ENCODE data around the gene SCN5A.

The SCN5A gene

GRCh38 chr3:38650248-38650951 is 913 bp upstream of the SCN5A start:
- Mint-ChIP-seq H3K27ac (no peak overlapping the region), H3K4me1 (peaks cover 4% of the 10 kb centered on the region), H3K9me3 (no peaks in the 10 kb centered on the region), H3K27me3 (ENCODE audit: low read depth) (peaks cover 22% of the 10 kb centered on the region), H3K36me3 (ENCODE audit: low read depth) (no peaks in the 10 kb centered on the region), H3K4me3 (no peak overlapping the region)
- TF ChIP-seq CTCF (IDR thresholded peaks at IDR 0.05; ENCODE audit: unreplicated experiment in 3 of 3): no peak

- Mint-ChIP-seq H3K27me3 (ENCODE audit: low read depth) (peaks cover 18% of the 10 kb centered on the region), H3K36me3 (ENCODE audit: low read depth) (no peaks in the 10 kb centered on the region), H3K4me1 (peaks cover 4% of the 10 kb centered on the region), H3K9me3 (no peaks in the 10 kb centered on the region), H3K4me3 (peak overlapping the region; percentile 81 to 83 (median 81)), H3K27ac (no peak overlapping the region)
- no peak for TF ChIP-seq CTCF (IDR thresholded peaks at IDR 0.05; ENCODE audit: unreplicated experiment in 3 of 3)
These were observed 608 bp downstream of the SCN5A start for GRCh38 chr3:38648659-38649499.

- H3K27me3 Mint-ChIP-seq (ENCODE audit: low read depth): peaks cover 11% of the 10 kb centered on the region
- H3K4me1 Mint-ChIP-seq: peaks cover 4% of the 10 kb centered on the region
- no peaks in the 10 kb centered on the region for H3K36me3 Mint-ChIP-seq (ENCODE audit: low read depth)
- H3K9me3 Mint-ChIP-seq: no peaks in the 10 kb centered on the region
- no peak for TF ChIP-seq CTCF (IDR thresholded peaks at IDR 0.05; ENCODE audit: unreplicated experiment in 3 of 3)
- peak overlapping the region; percentile 81 to 83 (median 81) for H3K4me3 Mint-ChIP-seq
- H3K27ac Mint-ChIP-seq: no peak overlapping the region
These were observed 1.3 kb downstream of the SCN5A start for GRCh38 chr3:38648024-38648658.

- peaks cover 8% of the 10 kb centered on the region for H3K27me3 Mint-ChIP-seq (ENCODE audit: low read depth)
- no peak for TF ChIP-seq CTCF (IDR thresholded peaks at IDR 0.05; ENCODE audit: unreplicated experiment in 3 of 3)
- no peak overlapping the region for H3K27ac Mint-ChIP-seq
- H3K36me3 Mint-ChIP-seq (ENCODE audit: low read depth): no peaks in the 10 kb centered on the region
- H3K9me3 Mint-ChIP-seq: no peaks in the 10 kb centered on the region
- no peak overlapping the region for H3K4me3 Mint-ChIP-seq
- peaks cover 4% of the 10 kb centered on the region for H3K4me1 Mint-ChIP-seq
These were observed 2.1 kb downstream of the SCN5A start for GRCh38 chr3:38647217-38647970.

- Mint-ChIP-seq H3K27ac (no peak overlapping the region), H3K4me1 (peaks cover 4% of the 10 kb centered on the region), H3K27me3 (ENCODE audit: low read depth) (peaks cover 5% of the 10 kb centered on the region), H3K9me3 (no peaks in the 10 kb centered on the region), H3K4me3 (no peak overlapping the region), H3K36me3 (ENCODE audit: low read depth) (no peaks in the 10 kb centered on the region)
- peak in 1 of 3 experiments; percentile 38 for TF ChIP-seq CTCF (IDR thresholded peaks at IDR 0.05; ENCODE audit: unreplicated experiment in 3 of 3)
These were observed 2.9 kb downstream of the SCN5A start for GRCh38 chr3:38646630-38647029.

Measured in nephron (organoid).